ENCODE data around the gene CDC23. TPM values are rescaled to one million over a fixed set of nuclear protein-coding genes. Genes with fewer than 3 reads are reported as not detected.
"Not testable (repeated sequence)": the region's sequence is repeated elsewhere in the genome, so short reads cannot be mapped to it uniquely, and the experiment has no call there.

Gene CDC23
- total RNA-seq, 1 experiment from 2014 or later = 26.1 TPM

DNA sequence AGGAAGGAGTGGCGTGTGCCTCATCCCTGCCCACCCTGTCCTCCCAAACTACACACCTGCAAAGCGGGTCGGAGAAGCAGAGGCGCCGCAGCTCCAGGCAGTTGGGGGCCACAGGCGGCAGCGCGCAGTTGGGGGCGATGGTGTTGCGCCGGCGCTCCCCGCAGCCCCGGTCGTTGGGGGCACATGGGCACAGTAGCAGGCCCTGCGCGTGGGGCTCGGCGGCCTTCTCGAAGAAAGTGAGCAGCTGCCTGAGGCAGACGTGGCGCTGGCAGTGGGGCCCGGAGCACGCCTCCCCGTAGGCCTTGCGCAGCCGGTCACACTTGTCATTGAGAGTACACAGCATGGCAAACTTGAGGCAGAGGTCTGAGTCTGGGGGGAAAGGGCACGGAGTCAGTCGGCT is 44.5 kb upstream of the CDC23 start:
- Histone ChIP-seq H3K4me1 (ENCODE audit: insufficient read depth, low read length) (no peaks in the 10 kb centered on the region), H3K9ac (ENCODE audit: low read length) (no peak overlapping the region), H3K4me3 (ENCODE audit: low read length) (no peak overlapping the region), H3K36me3 (ENCODE audit: low read depth, low read length) (no peaks in the 10 kb centered on the region), H2AFZ (ENCODE audit: low read length) (no peak overlapping the region), H4K20me1 (ENCODE audit: low read length) (no peaks in the 10 kb centered on the region), H3F3A (ENCODE audit: low read length, unreplicated experiment) (no peaks in the 10 kb centered on the region), H3K9me2 (replicated peaks; ENCODE audit: low read length) (no peaks in the 10 kb centered on the region), H3K9me3 (ENCODE audit: low read length) (no peaks in the 10 kb centered on the region), H3K79me2 (ENCODE audit: low read length) (no peaks in the 10 kb centered on the region), H3K27me3 (ENCODE audit: low read length) (no peaks in the 10 kb centered on the region), H3K4me2 (ENCODE audit: low read length) (no peak overlapping the region), H3K27ac (ENCODE audit: low read length) (no peak overlapping the region)
- TF ChIP-seq, protein P1, sequence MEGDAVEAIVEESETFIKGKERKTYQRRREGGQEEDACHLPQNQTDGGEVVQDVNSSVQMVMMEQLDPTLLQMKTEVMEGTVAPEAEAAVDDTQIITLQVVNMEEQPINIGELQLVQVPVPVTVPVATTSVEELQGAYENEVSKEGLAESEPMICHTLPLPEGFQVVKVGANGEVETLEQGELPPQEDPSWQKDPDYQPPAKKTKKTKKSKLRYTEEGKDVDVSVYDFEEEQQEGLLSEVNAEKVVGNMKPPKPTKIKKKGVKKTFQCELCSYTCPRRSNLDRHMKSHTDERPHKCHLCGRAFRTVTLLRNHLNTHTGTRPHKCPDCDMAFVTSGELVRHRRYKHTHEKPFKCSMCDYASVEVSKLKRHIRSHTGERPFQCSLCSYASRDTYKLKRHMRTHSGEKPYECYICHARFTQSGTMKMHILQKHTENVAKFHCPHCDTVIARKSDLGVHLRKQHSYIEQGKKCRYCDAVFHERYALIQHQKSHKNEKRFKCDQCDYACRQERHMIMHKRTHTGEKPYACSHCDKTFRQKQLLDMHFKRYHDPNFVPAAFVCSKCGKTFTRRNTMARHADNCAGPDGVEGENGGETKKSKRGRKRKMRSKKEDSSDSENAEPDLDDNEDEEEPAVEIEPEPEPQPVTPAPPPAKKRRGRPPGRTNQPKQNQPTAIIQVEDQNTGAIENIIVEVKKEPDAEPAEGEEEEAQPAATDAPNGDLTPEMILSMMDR (conservative IDR thresholded peaks at IDR 0.05; ENCODE audit: low read depth, low read length) = no peak
- TF ChIP-seq EZH2 (IDR thresholded peaks at IDR 0.05; ENCODE audit: low read length, unreplicated experiment) (no peak), EZH2phosphoT487 (IDR thresholded peaks at IDR 0.05; ENCODE audit: borderline replicate concordance, low read length) (no peak)
- POLR2A ChIA-PET (ENCODE audit: unreplicated experiment) = no interaction called here
- DNase-seq (no peak), ATAC-seq (no peak)
- no TSS peak for BruUV-seq (replicated peaks)
- CTCF ChIA-PET = no interaction called here
- intact Hi-C loops (cut with micrococcal nuclease) = no loop called here

- no peaks in the 10 kb centered on the region for H3K9me3 ChIP-seq (ENCODE audit: low read length)
- H3K27ac ChIP-seq (ENCODE audit: low read length) = no peak overlapping the region
- H3K4me2 ChIP-seq (ENCODE audit: low read length) = no peak overlapping the region
- H3K27me3 ChIP-seq (ENCODE audit: low read length) = no peaks in the 10 kb centered on the region
- no TSS peak for BruUV-seq (replicated peaks)
- no peaks in the 10 kb centered on the region for H4K20me1 ChIP-seq (ENCODE audit: low read length)
- TF ChIP-seq, protein P1 (conservative IDR thresholded peaks at IDR 0.05; ENCODE audit: low read depth, low read length) = no peak
- TF ChIP-seq EZH2 (IDR thresholded peaks at IDR 0.05; ENCODE audit: low read length, unreplicated experiment) = no peak
- no peak for TF ChIP-seq EZH2phosphoT487 (IDR thresholded peaks at IDR 0.05; ENCODE audit: borderline replicate concordance, low read length)
- no peaks in the 10 kb centered on the region for H3K79me2 ChIP-seq (ENCODE audit: low read length)
- CTCF ChIA-PET = no interaction called here
- DNase-seq = no peak
- no peak for ATAC-seq
- POLR2A ChIA-PET (ENCODE audit: unreplicated experiment) = no interaction called here
- H3F3A ChIP-seq (ENCODE audit: low read length, unreplicated experiment) = no peaks in the 10 kb centered on the region
- no peaks in the 10 kb centered on the region for H3K9me2 ChIP-seq (replicated peaks; ENCODE audit: low read length)
- intact Hi-C loops (cut with micrococcal nuclease) = no loop called here
- no peaks in the 10 kb centered on the region for H3K36me3 ChIP-seq (ENCODE audit: low read depth, low read length)
- H3K4me1 ChIP-seq (ENCODE audit: insufficient read depth, low read length) = no peaks in the 10 kb centered on the region
- no peak overlapping the region for H3K9ac ChIP-seq (ENCODE audit: low read length)
- H2AFZ ChIP-seq (ENCODE audit: low read length) = no peak overlapping the region
- no peak overlapping the region for H3K4me3 ChIP-seq (ENCODE audit: low read length)
These were observed 39.8 kb upstream of the CDC23 start for GRCh38 chr5:138252944-138253343.

DNA sequence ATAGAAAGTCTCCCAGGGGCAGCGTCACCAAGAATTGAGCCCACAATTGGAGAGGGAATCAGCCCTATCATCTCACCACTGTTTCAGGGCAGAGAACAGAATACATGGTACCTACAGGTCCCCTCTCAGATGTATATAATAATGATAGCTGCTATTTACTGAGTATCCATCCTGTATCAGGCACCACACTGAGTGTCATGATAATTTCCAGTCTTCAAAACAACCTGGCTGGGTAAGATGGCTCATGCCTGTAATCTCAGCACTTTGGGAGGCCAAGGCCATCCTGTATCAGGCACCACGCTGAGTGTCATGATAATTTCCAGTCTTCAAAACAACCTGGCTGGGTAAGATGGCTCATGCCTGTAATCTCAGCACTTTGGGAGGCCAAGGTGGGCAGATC is 34.7 kb upstream of the CDC23 start:
- H3K79me2 ChIP-seq (ENCODE audit: low read length); ATAC-seq; H3F3A ChIP-seq (ENCODE audit: low read length, unreplicated experiment); H3K9me3 ChIP-seq (ENCODE audit: low read length); H3K36me3 ChIP-seq (ENCODE audit: low read depth, low read length); DNase-seq; intact Hi-C loops (cut with micrococcal nuclease); H3K27me3 ChIP-seq (ENCODE audit: low read length); H3K9me2 ChIP-seq (replicated peaks; ENCODE audit: low read length); CTCF ChIA-PET; H3K4me1 ChIP-seq (ENCODE audit: insufficient read depth, low read length); H2AFZ ChIP-seq (ENCODE audit: low read length); BruUV-seq (replicated peaks); H3K9ac ChIP-seq (ENCODE audit: low read length); POLR2A ChIA-PET (ENCODE audit: unreplicated experiment); H3K4me3 ChIP-seq (ENCODE audit: low read length); H4K20me1 ChIP-seq (ENCODE audit: low read length); H3K27ac ChIP-seq (ENCODE audit: low read length); H3K4me2 ChIP-seq (ENCODE audit: low read length): not testable (repeated sequence)
